Brain microvascular endothelial cell (primary cell): ENCODE measurements around the gene ANK2.
A peak's percentile ranks its signal among the peaks of the same experiment; 100 is the strongest.

Experiments
- DNase-seq: peaks from one replicate; pipeline ENCODE4 v3.0.0-alpha.2; 2020
- H3K27ac ChIP-seq: fragments of 250-450 bp; sonication (Bioruptor Pico); 2 replicates; pipeline ENCODE4 v1.5.1; 2020; ENCODE audit warnings: mild to moderate bottlenecking, moderate library complexity
- H3K27me3 ChIP-seq: fragments of 250-450 bp; sonication (Bioruptor Pico); replicated peaks from 2 replicates; pipeline ENCODE4 v1.5.1; 2020; ENCODE audit warnings: mild to moderate bottlenecking
- H3K36me3 ChIP-seq: fragments of 250-450 bp; sonication (Bioruptor Pico); replicated peaks from 2 replicates; pipeline ENCODE4 v1.5.1; 2020; ENCODE audit warnings: mild to moderate bottlenecking
- H3K4me3 ChIP-seq: 2 replicates; pipeline ENCODE4 v1.5.1; 2011; ENCODE audit warnings: low read depth, mild to moderate bottlenecking, control low read depth, low read length, moderate library complexity
- in situ Hi-C: cut with HindIII; loops from 2 replicates; pipeline ENCODE4 v1.10.0; 2017; ENCODE audit warnings: low sequenced_read_pairs, low pct_ligation_motif_present
- TF ChIP-seq, protein P1 (sequence below): IDR thresholded peaks from 2 replicates; pipeline ENCODE4 v1.5.1; 2011; ENCODE audit warnings: low read depth, mild to moderate bottlenecking, moderate library complexity, low read length, control low read depth, inconsistent platforms; ENCODE audit errors: missing control alignments

ANK2 gene

GRCh38 chr4:113406723-113407016 lies 357.2 kb downstream of the ANK2 start:
- no peak for DNase-seq
- H3K36me3 ChIP-seq, result no peaks in the 10 kb centered on the region
- H3K4me3 ChIP-seq, result no peak overlapping the region
- TF ChIP-seq, protein P1, sequence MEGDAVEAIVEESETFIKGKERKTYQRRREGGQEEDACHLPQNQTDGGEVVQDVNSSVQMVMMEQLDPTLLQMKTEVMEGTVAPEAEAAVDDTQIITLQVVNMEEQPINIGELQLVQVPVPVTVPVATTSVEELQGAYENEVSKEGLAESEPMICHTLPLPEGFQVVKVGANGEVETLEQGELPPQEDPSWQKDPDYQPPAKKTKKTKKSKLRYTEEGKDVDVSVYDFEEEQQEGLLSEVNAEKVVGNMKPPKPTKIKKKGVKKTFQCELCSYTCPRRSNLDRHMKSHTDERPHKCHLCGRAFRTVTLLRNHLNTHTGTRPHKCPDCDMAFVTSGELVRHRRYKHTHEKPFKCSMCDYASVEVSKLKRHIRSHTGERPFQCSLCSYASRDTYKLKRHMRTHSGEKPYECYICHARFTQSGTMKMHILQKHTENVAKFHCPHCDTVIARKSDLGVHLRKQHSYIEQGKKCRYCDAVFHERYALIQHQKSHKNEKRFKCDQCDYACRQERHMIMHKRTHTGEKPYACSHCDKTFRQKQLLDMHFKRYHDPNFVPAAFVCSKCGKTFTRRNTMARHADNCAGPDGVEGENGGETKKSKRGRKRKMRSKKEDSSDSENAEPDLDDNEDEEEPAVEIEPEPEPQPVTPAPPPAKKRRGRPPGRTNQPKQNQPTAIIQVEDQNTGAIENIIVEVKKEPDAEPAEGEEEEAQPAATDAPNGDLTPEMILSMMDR, result no peak
- in situ Hi-C loops, result no loop called here
- H3K27me3 ChIP-seq, result no peaks in the 10 kb centered on the region
- no peak overlapping the region for H3K27ac ChIP-seq

GRCh38 chr4:113407409-113407808 lies 358.0 kb downstream of the ANK2 start:
- TF ChIP-seq, protein P1, result no peak
- DNase-seq, result no peak
- Histone ChIP-seq H3K4me3 (no peak overlapping the region), H3K27ac (no peak overlapping the region), H3K27me3 (no peaks in the 10 kb centered on the region), H3K36me3 (no peaks in the 10 kb centered on the region)
- in situ Hi-C loops, result no loop called here

- no peak for DNase-seq
- Histone ChIP-seq H3K27ac (no peak overlapping the region), H3K36me3 (no peaks in the 10 kb centered on the region), H3K27me3 (no peaks in the 10 kb centered on the region), H3K4me3 (no peak overlapping the region)
- in situ Hi-C loops, result no loop called here
- TF ChIP-seq, protein P1, result no peak
Observed at GRCh38 chr4:113409181-113409580, 359.7 kb downstream of the ANK2 start.

DNA sequence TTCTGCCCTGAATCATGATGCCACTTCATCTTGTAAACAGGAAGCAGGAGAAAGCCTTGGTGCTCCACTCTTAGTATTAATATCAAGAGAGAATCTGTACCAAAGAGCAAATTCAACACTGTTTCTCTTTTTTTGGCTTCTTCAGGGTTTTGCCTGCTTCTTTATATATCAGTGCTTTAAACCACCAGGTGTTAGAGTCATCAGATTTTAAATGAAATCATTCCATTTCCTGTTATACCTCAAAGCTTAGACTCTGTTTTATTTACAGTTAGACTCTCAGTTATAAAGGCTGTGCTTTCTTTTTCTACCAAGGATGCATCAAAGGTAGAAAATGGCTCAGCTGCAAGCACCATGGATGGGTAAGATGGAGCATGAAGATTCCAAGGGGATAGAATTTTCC lies 361.2 kb downstream of the ANK2 start:
- no peaks in the 10 kb centered on the region for H3K36me3 ChIP-seq
- no peaks in the 10 kb centered on the region for H3K27me3 ChIP-seq
- TF ChIP-seq, protein P1, result no peak
- no peak overlapping the region for H3K27ac ChIP-seq
- DNase-seq, result no peak
- in situ Hi-C loops, result no loop called here
- H3K4me3 ChIP-seq, result no peak overlapping the region

GRCh38 chr4:113411496-113411938 lies 362.1 kb downstream of the ANK2 start:
- Histone ChIP-seq H3K27me3 (no peaks in the 10 kb centered on the region), H3K36me3 (no peaks in the 10 kb centered on the region), H3K27ac (no peak overlapping the region), H3K4me3 (no peak overlapping the region)
- TF ChIP-seq, protein P1, result peak; percentile 46
- peak; percentile 91 for DNase-seq
- in situ Hi-C loops, result no loop called here

GRCh38 chr4:113419631-113420030 lies 370.2 kb downstream of the ANK2 start:
- Histone ChIP-seq H3K4me3 (no peak overlapping the region), H3K27ac (no peak overlapping the region), H3K36me3 (no peaks in the 10 kb centered on the region), H3K27me3 (no peaks in the 10 kb centered on the region)
- DNase-seq, result no peak
- TF ChIP-seq, protein P1, result no peak
- in situ Hi-C loops, result no loop called here
